GM12878 (cell line): Measurements from ENCODE around the gene DISP3.

Experiments
- BMI1 ChIP-seq: fragments of 450-650 bp; IDR thresholded peaks from 2 replicates; pipeline ENCODE4 v1.6.1; 2016; ENCODE audit warnings: mild to moderate bottlenecking, moderate library complexity, borderline replicate concordance
- EZH2 ChIP-seq: IDR thresholded peaks from 2 replicates; pipeline ENCODE4 v1.6.1; 2012; ENCODE audit warnings: low read depth, mild to moderate bottlenecking, control low read depth, inconsistent platforms, low read length, borderline replicate concordance; ENCODE audit not compliant: control insufficient read depth
- JUNB ChIP-seq: IDR thresholded peaks from 2 replicates; pipeline ENCODE4 v1.6.1; 2016; ENCODE audit warnings: antibody characterized with exemption, mild to moderate bottlenecking
- JUND ChIP-seq: IDR thresholded peaks from 2 replicates; pipeline ENCODE4 v1.6.1; 2012; ENCODE audit warnings: low read depth, mild to moderate bottlenecking, low read length, improper control_type of control experiment, moderate library complexity
- MEF2A ChIP-seq: IDR thresholded peaks from 2 replicates; pipeline ENCODE4 v1.6.1; 2011; ENCODE audit warnings: low read depth, mild to moderate bottlenecking, low read length, moderate library complexity; ENCODE audit not compliant: insufficient read depth
- MXI1 ChIP-seq: fragments of 150-350 bp; IDR thresholded peaks from 2 replicates; pipeline ENCODE4 v1.6.1; 2011; ENCODE audit warnings: low read depth, mild to moderate bottlenecking, inconsistent platforms, low read length, improper control_type of control experiment
- POLR2A ChIP-seq: IDR thresholded peaks from 2 replicates; pipeline ENCODE4 v1.6.1; 2011; ENCODE audit warnings: low read depth, mild to moderate bottlenecking, low read length
- POLR2AphosphoS5 ChIP-seq: IDR thresholded peaks from 2 replicates; pipeline ENCODE4 v1.6.1; 2011; ENCODE audit warnings: mild to moderate bottlenecking, low read length, inconsistent platforms
- RFX5 ChIP-seq: IDR thresholded peaks from 2 replicates; pipeline ENCODE4 v1.6.1; 2011; ENCODE audit warnings: low read depth, low read length, improper control_type of control experiment
- SREBF2 ChIP-seq: IDR thresholded peaks from 2 replicates; pipeline ENCODE4 v1.6.1; 2012; ENCODE audit warnings: mild to moderate bottlenecking, low read length
- ZNF24 ChIP-seq: fragments of 450-650 bp; IDR thresholded peaks from 2 replicates; pipeline ENCODE4 v1.6.1; 2017; ENCODE audit warnings: antibody characterized with exemption, mild to moderate bottlenecking
- TF ChIP-seq, protein P1 (sequence below), 3 experiments: IDR thresholded peaks in 2 of 3; conservative IDR thresholded peaks in 1 of 3; 2 replicates each; pipeline ENCODE4 v1.5.1; 2011; ENCODE audit warnings: low read depth in 3 of 3, low read length in 3 of 3, mild to moderate bottlenecking in 3 of 3, control low read depth in 2 of 3, moderate library complexity in 2 of 3, inconsistent platforms in 1 of 3, mixed read lengths in 1 of 3; ENCODE audit not compliant: control insufficient read depth in 2 of 3, insufficient read depth in 1 of 3; ENCODE audit errors: extremely low read depth in 1 of 3
- TF ChIP-seq, protein P2 (sequence below): fragments of 450-650 bp; formaldehyde crosslinking; IDR thresholded peaks from 2 replicates; pipeline ENCODE4 v1.4.0; 2020; ENCODE audit warnings: mild to moderate bottlenecking, moderate library complexity
- TF ChIP-seq, protein P3 (sequence below): IDR thresholded peaks from 2 replicates; pipeline ENCODE4 v1.6.1; 2012; ENCODE audit warnings: mild to moderate bottlenecking, low read depth, low read length

DNA sequence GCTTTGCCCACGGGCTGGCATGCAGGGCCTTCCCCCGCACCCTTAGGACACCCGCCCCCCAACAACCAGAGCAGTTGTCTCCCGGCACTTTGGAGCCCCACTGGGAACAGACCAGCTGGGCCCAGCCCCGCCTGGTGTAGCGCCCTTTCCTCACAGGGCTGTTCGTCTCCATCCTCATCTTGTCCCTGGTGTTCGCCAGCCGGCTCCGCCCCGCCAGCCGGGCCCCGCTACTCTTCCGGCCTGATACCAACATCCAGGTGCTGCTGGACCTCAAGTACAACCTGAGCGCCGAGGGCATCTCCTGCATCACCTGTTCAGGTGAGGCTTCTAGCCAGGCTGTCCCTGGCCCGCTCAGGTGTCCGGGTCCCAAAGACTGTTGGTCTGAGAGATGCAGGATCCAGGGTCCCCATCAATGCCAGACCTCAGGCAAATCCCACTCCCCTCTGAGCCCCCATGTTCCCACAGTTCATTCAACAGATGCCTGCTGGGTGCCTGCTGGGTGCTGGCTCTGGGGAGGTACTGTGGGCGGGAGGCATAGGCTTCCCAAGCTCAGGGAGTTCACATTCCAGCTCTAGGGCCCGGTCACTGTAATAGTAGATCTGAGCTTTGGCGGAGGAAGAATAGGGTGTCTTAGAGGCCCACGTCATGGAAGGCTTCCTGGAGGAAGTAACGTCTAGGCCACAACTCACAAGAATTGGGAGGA lies 41.7 kb downstream of the DISP3 start:
- TF ChIP-seq SREBF2 (no peak), JUNB (no peak), RFX5 (no peak), BMI1 (no peak), MEF2A (no peak), POLR2A (no peak), MXI1 (no peak), ZNF24 (no peak), POLR2AphosphoS5 (no peak), JUND (no peak), EZH2 (no peak)
- TF ChIP-seq, protein P1, sequence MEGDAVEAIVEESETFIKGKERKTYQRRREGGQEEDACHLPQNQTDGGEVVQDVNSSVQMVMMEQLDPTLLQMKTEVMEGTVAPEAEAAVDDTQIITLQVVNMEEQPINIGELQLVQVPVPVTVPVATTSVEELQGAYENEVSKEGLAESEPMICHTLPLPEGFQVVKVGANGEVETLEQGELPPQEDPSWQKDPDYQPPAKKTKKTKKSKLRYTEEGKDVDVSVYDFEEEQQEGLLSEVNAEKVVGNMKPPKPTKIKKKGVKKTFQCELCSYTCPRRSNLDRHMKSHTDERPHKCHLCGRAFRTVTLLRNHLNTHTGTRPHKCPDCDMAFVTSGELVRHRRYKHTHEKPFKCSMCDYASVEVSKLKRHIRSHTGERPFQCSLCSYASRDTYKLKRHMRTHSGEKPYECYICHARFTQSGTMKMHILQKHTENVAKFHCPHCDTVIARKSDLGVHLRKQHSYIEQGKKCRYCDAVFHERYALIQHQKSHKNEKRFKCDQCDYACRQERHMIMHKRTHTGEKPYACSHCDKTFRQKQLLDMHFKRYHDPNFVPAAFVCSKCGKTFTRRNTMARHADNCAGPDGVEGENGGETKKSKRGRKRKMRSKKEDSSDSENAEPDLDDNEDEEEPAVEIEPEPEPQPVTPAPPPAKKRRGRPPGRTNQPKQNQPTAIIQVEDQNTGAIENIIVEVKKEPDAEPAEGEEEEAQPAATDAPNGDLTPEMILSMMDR (IDR thresholded peaks at IDR 0.05 in 2 of 3, conservative IDR thresholded peaks at IDR 0.05 in 1 of 3; ENCODE audit: control insufficient read depth in 2 of 3, extremely low read depth in 1 of 3, insufficient read depth in 1 of 3, low read depth in 3 of 3, low read length in 3 of 3), result no peak
- TF ChIP-seq, protein P2, sequence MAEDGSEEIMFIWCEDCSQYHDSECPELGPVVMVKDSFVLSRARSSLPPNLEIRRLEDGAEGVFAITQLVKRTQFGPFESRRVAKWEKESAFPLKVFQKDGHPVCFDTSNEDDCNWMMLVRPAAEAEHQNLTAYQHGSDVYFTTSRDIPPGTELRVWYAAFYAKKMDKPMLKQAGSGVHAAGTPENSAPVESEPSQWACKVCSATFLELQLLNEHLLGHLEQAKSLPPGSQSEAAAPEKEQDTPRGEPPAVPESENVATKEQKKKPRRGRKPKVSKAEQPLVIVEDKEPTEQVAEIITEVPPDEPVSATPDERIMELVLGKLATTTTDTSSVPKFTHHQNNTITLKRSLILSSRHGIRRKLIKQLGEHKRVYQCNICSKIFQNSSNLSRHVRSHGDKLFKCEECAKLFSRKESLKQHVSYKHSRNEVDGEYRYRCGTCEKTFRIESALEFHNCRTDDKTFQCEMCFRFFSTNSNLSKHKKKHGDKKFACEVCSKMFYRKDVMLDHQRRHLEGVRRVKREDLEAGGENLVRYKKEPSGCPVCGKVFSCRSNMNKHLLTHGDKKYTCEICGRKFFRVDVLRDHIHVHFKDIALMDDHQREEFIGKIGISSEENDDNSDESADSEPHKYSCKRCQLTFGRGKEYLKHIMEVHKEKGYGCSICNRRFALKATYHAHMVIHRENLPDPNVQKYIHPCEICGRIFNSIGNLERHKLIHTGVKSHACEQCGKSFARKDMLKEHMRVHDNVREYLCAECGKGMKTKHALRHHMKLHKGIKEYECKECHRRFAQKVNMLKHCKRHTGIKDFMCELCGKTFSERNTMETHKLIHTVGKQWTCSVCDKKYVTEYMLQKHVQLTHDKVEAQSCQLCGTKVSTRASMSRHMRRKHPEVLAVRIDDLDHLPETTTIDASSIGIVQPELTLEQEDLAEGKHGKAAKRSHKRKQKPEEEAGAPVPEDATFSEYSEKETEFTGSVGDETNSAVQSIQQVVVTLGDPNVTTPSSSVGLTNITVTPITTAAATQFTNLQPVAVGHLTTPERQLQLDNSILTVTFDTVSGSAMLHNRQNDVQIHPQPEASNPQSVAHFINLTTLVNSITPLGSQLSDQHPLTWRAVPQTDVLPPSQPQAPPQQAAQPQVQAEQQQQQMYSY (CRISPR knock-in tag), result no peak
- TF ChIP-seq, protein P3, sequence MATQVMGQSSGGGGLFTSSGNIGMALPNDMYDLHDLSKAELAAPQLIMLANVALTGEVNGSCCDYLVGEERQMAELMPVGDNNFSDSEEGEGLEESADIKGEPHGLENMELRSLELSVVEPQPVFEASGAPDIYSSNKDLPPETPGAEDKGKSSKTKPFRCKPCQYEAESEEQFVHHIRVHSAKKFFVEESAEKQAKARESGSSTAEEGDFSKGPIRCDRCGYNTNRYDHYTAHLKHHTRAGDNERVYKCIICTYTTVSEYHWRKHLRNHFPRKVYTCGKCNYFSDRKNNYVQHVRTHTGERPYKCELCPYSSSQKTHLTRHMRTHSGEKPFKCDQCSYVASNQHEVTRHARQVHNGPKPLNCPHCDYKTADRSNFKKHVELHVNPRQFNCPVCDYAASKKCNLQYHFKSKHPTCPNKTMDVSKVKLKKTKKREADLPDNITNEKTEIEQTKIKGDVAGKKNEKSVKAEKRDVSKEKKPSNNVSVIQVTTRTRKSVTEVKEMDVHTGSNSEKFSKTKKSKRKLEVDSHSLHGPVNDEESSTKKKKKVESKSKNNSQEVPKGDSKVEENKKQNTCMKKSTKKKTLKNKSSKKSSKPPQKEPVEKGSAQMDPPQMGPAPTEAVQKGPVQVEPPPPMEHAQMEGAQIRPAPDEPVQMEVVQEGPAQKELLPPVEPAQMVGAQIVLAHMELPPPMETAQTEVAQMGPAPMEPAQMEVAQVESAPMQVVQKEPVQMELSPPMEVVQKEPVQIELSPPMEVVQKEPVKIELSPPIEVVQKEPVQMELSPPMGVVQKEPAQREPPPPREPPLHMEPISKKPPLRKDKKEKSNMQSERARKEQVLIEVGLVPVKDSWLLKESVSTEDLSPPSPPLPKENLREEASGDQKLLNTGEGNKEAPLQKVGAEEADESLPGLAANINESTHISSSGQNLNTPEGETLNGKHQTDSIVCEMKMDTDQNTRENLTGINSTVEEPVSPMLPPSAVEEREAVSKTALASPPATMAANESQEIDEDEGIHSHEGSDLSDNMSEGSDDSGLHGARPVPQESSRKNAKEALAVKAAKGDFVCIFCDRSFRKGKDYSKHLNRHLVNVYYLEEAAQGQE, result no peak
